Raji (cell line): ENCODE data around the gene CNKSR1.

Source experiments
- POLR2A ChIP-seq: IDR thresholded peaks from 2 replicates; pipeline ENCODE4 v1.6.1; 2011; ENCODE audit warnings: low read depth, low read length, control low read depth; ENCODE audit not compliant: insufficient read depth

The CNKSR1 gene

DNA sequence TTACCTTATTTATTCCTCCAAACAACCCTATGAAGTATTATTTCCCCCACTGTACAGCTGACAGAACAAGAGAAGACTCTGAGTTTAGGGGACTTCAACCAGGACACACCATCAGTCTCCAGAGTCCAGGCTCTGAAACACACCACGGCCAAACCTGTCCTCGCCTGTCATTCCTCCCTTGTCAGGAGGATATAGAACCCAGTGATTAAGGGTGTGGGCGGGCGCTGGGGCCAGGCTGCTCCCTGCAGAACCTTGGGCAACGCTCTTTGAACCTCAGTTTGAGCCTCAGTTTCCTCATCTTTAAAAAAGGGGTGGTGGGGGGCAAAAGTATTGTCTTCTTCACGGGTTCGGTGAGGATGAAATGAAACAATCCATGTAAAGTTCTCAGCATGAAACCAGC lies 47.3 kb downstream of the CNKSR1 start:
- no peak for TF ChIP-seq POLR2A

DNA sequence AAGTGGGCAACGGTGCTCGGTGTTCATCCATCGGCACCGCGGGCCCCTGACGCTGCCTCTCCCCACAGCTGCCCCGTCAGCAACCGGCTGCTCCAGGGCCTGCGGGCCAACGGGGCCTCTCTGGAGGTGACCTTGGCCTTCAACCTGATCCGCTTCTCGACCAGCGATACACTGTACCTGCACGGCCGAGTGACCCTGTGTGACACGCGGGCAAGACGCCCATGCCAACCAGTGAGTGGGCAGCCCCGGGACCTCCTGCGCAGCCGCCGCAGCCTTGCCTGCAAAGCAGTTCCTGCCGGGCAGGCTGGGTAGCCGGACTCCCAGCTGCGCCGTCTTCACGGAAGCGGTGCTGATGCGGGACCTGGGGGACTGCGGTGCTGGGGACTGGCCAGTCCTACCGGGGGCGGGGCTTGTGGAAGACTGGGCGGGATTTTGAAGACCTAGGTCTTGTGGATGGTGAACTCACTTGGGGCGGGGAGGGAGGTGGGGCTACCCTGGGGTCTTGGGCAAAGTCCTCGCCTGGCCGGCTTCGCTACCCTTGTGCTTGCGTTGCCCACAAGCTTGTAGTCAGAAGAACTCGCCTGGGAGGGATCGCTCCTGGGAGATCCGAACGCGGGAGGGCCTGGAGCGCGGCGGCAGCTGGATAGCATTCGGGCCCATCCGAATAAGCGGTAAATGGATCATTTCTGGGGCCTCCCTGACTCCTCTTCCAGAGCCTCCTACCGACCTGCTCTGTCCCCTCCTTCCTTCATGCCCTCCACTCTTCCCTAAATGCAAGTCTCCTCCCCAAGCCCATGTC lies 47.9 kb downstream of the CNKSR1 start:
- TF ChIP-seq POLR2A, result no peak

- peak; percentile 100 for TF ChIP-seq POLR2A
These were observed 56.8 kb downstream of the CNKSR1 start, which contains the start of gene CEP85 for GRCh38 chr1:26233903-26234643. TSS of gene CEP85 (plus strand) at chr1:26234200. CDS start at chr1:26239784, 5,584 bp downstream.

GRCh38 chr1:26234644-26235370 lies 57.5 kb downstream of the CNKSR1 start:
- no peak for TF ChIP-seq POLR2A

DNA sequence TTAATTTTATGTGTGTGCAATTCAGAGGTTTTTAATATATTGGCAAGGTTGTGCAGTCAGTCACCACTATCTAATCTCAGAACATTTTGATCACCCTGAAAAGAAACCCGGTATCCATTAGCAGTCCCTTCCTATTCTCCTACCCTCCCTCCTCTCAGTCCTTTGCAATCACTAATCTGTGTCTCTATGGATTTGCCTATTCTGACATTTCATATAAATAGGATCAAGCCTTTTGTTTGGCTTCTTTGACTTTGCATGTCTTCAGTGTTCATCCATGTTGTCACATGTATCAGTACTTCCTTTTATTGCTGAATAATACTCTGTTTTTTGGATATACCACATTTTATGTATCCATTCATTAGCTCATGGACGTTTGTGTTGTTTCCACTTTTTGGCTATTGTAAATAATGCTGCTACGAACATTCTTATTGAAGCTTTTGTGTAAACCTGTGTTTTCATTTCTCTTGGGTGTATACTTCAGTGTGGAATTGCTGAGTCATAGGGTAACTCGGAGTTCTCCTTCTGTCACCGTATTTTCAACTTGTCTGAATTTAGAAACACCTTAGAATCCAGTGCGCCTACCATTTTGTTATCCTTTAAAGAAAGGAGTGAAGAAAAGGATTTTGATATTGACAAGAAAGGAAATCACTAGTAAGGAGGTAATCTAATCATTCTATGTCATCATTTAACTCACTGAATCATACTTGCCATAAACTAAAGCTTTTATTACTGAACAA lies 60.1 kb downstream of the CNKSR1 start:
- TF ChIP-seq POLR2A, result no peak
